ENCODE data around the gene PTER.

PTER gene

GRCh38 chr10:16472828-16473227 is 36.0 kb downstream of the PTER start:
- no peak for DNase-seq

GRCh38 chr10:16477757-16478156 is 40.9 kb downstream of the PTER start:
- DNase-seq = no peak

- DNase-seq = no peak
Measured at GRCh38 chr10:16478801-16479200, 42.0 kb downstream of the PTER start.

GRCh38 chr10:16481052-16481728 is 44.4 kb downstream of the PTER start:
- DNase-seq = no peak

GRCh38 chr10:16483241-16483917 is 46.6 kb downstream of the PTER start:
- no peak for DNase-seq

- DNase-seq = no peak
Measured at GRCh38 chr10:16490511-16490910, 53.7 kb downstream of the PTER start.

- DNase-seq = no peak
Measured at GRCh38 chr10:16491933-16492332, 55.1 kb downstream of the PTER start.

- DNase-seq = no peak
Measured at GRCh38 chr10:16493884-16494536, 57.2 kb downstream of the PTER start.

GRCh38 chr10:16497911-16498310 is 61.1 kb downstream of the PTER start:
- no peak for DNase-seq

GRCh38 chr10:16505161-16505560 is 68.4 kb downstream of the PTER start:
- DNase-seq = no peak

GRCh38 chr10:16509996-16510395 is 73.2 kb downstream of the PTER start:
- no peak for DNase-seq

- no peak for DNase-seq
Measured at GRCh38 chr10:16510843-16511242, 74.0 kb downstream of the PTER start.

GRCh38 chr10:16518822-16519221 is 82.0 kb downstream of the PTER start:
- DNase-seq = no peak

- DNase-seq = no peak
Measured at GRCh38 chr10:16519250-16519907, 82.6 kb downstream of the PTER start.

GRCh38 chr10:16519908-16520861 is 83.4 kb downstream of the PTER start:
- DNase-seq = no peak

GRCh38 chr10:16520900-16521299 is 84.1 kb downstream of the PTER start:
- peak; percentile 43 for DNase-seq

GRCh38 chr10:16521311-16522016 is 84.7 kb downstream of the PTER start, which contains the start of gene C1QL3:
C1QL3 (minus strand) TSS chr10:16521879; CDS start chr10:16521065, 814 bp downstream.
- DNase-seq = peak; percentile 32

GRCh38 chr10:16527452-16527851 is 90.6 kb downstream of the PTER start:
- DNase-seq = no peak

- no peak for DNase-seq
Measured at GRCh38 chr10:16529853-16530252, 93.0 kb downstream of the PTER start.

- no peak for DNase-seq
Measured at GRCh38 chr10:16536155-16536554, 99.3 kb downstream of the PTER start.

- DNase-seq = no peak
Measured at GRCh38 chr10:16544099-16544498, 107.3 kb downstream of the PTER start.

- DNase-seq = no peak
Measured at GRCh38 chr10:16544591-16544990, 107.8 kb downstream of the PTER start.
